GM19438 (cell line): ENCODE measurements around the gene HIGD1A.

Experiments
- ATAC-seq: cut with Tn5 transposase; IDR thresholded peaks from one replicate; pipeline ENCODE4 v1.9.1; 2021; ENCODE audit warnings: low read depth; ENCODE audit not compliant: unreplicated experiment

The HIGD1A gene

DNA sequence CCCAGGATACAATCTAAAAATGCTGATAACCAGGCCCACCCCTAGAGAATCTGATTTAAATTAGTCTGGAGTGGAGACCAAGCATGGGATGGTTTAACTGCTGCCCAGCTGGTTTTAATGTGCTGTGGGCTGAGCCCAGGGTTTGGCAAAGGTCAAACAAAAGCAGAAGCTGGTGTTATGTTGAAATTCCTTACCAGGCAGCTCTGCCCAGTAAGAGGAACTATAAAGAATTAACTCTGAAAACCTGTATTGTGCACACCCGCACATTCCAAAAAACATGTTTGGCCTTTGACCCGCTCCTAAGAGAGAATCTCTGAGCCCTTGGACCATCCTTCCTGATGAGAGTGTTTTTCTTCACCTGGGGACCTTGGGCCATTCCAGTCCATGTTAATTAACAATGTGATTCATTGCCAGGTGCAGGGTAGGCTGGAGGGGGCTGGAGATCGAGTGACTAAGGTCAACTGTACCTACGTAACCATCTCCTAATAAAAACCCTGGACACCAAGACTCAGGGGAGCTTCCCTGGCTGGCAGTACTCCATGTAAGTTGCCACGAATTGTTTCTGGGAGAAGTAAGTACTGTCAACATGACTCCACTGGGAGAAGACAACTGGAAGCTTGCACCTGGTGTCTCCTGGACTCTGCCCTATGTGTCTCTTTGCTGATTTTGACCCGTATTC, 42.1 kb downstream of the HIGD1A start:
- no peak for ATAC-seq

DNA sequence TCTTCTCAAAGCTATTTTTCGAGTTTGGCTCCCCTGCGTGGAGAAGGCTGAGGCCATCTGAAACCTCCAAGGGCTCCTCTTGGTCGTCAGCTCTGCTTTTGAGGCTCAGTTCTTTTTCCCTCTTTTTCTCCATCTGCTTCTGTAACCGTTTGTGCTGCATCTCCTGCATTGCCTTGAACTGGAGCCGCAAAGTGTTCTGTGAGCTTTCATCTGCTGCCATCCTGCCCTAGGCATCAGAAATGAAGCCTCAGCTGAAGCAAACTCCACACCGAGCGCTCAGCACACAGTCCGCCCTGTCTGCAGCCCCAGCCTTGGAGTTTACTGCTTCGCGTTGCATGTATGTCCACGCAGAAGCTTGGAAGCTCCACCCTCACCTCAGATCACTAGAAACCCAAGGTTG, 46.2 kb downstream of the HIGD1A start:
- no peak for ATAC-seq

GRCh38 chr3:42756681-42757213, 47.5 kb downstream of the HIGD1A start:
- ATAC-seq = no peak

GRCh38 chr3:42755681-42756578, 48.4 kb downstream of the HIGD1A start:
- no peak for ATAC-seq

DNA sequence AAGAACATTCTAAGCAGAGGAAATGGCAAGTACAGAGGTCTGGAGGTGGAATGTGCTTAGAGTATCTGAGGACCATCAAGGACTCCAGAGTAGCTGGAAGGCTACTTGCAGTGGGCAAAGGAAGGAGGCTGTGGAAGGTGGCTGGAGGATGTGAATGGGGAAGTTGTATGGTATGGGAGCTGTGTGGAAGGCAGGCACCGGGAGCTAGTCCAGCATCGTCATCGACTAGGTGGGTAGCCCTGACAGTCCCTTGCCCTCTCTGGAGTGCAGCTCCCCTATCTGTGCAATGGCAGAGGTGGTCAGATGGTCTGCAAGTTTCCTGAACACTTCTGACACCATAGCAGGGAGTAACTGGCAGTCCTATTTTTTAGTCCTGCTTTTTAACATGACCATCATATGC, 50.5 kb downstream of the HIGD1A start:
- ATAC-seq = no peak

DNA sequence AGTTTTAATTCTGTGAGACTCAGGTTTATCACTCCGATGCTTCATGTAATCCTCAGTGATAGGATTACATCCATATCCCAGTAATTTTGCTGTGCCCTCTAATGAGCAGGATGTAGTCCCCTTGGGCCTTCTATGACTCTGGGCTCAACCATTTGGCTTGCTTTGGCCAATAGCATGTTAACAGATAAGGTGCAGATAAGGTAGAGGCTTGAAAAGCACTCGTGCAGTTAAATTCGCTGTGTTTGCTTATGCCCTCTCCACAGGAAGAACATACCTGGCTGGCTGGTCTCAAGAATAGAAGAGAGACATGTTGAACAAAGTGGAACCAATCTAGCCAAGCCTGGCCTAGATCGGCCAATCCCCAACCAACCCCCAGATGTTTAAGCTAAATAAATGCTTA, 51.3 kb downstream of the HIGD1A start:
- ATAC-seq = no peak

- ATAC-seq = no peak
Measured at GRCh38 chr3:42752441-42752840, 51.8 kb downstream of the HIGD1A start.

GRCh38 chr3:42751609-42752008, 52.7 kb downstream of the HIGD1A start:
- no peak for ATAC-seq

- ATAC-seq = no peak
Measured at GRCh38 chr3:42750834-42751233, 53.5 kb downstream of the HIGD1A start.

- ATAC-seq = no peak
Measured at GRCh38 chr3:42749753-42750231, 54.5 kb downstream of the HIGD1A start.

DNA sequence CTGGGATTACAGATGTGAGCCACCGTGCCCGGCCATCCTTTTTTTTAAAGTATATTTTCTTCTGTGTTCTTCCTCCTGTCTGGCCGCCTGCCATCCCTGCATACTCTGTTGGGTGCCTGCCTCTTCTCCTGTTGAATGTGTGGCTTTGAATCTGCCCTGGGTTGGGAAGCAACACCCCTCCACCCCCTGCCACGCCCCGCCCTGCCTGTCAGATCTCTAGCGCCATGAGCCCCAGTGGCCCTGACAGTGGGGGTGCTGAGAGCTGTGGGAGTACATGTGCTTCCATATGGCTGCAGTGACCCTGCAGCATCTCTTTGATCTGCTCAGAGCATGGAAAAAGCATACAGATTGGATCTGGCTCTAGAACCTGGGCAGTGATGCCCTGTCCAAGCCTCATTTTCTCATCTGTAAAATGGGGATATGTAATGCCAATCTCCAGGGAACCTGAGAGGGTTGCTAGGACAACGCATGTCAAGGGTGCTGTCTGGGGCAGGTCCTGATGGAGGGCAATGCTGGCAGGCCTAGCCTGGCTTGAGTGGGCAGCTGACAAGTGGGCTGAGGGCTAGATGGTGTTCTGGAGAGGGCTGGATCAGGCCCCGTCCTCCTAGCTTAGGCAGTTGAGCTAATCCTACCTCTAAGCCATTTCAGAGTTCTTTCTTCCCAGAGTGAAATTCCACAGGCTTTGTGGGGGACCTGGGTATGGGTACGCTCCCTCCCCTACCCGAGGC, 55.1 kb downstream of the HIGD1A start:
- no peak for ATAC-seq

- no peak for ATAC-seq
Measured at GRCh38 chr3:42747581-42747980, 56.7 kb downstream of the HIGD1A start.

DNA sequence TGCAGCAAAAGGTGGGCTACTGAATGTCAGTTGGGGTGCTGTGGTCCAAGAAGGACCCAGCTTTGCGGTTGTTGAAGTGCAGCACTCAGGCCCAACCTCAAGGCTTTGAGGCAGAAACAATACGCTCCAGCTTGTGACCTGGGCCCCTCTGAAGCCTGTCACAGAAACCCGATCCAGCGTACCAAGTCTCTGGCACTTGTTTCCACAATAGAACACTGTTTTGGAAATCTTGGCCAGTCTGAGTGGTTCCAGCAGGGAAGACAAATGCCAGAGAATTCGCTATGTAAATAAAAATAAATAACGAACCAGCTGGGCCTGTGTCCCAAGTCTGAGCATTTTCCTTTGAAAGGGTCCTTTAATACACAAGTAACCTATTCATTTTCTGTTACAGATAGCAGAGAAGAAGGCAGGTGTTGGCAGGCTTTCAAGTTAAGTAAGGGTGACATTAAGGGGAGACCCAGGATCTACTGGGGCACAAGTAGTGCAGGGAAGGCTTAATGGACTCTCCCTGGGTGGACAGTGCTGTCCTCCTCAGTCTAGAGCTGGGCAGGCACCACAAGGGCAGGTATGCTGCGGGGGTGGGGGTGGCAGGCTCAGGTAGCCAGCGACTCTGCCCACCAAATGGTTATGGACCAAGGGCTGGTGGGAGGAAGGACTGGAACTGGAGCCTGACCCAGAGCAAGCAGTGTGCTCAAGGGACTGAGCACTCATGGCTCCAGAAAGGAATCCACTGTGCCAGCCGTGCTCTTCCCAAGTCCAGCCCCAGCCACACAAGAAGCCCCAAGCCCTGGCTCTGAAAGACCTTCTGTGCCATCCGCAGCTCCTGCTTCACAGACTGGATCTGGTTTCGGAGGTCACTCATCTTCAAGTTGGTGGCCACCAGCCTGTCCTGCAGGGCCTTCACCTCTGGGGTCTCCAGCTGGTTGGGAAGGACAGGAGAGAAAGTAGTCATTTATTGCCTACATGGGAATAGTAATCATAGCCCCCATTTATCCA, 57.5 kb downstream of the HIGD1A start:
- ATAC-seq = no peak

DNA sequence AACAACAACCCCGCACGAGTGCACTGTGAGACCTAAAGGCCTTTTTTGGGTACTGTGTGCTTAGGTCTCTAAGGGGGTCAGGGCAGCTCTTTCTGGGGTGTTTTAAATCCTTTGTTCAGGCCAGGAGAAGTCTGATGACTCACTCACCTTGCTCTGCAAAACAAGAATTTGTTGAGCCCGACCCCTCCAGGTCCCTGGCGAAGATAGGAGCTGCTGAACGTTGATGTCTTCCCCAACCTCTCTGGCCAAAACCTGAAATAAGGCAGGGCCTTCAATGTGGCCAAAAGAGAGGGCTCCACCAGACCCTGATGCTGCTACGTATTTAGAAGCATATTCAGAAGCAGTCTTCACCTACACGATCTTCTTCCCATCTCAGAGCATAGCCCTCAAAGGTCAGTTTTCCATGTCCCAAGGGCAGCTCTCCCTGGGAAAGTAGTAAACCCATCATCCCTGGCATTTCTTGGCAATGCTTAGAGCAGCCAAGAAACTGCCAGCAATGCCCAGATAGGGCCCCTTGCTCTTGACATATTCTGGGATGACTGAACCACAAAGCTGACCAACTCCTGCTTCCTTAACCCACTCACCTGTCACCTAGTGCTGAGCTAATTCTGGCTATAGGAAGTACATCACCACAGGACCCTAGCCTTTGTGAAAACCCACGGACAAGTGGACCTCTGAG, 58.4 kb downstream of the HIGD1A start:
- no peak for ATAC-seq

- no peak for ATAC-seq
Measured at GRCh38 chr3:42745291-42745745, 59.0 kb downstream of the HIGD1A start.

DNA sequence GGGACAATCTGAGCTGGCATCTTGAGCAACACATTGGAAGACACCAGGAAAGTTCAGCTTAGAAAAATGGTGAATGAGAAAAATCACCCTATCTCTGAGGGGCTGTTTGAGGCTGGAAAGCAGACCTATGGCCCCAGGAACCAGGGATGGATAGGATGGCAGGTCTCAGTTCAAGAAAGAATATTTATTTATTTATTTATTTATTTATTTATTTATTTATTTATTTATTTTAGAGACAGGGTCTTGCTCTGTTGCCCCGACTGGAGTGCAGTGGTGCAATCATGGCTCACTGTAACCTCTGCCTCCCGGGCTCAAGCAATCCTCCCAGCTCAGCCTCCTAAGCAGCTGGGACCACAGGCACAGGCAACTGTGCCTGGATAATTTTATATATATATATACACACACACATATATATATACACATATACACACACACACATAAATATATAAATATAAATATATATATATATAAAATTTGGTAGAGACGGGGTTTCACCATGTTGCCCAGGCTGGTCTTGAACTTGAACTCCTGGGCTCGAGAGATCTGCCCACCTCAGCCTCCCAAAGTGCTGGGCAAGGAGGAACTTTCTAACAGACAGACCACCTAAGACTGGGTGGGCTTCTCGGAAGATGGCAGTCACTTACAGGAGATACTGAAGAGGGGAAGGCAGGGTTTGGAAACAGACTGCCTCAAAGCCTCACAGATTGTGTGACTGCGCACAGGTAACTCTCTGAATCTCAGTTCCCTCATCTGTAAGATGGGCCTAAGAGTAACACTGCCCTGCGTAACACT, 60.9 kb downstream of the HIGD1A start:
- no peak for ATAC-seq

GRCh38 chr3:42742688-42743087, 61.6 kb downstream of the HIGD1A start:
- ATAC-seq = no peak

DNA sequence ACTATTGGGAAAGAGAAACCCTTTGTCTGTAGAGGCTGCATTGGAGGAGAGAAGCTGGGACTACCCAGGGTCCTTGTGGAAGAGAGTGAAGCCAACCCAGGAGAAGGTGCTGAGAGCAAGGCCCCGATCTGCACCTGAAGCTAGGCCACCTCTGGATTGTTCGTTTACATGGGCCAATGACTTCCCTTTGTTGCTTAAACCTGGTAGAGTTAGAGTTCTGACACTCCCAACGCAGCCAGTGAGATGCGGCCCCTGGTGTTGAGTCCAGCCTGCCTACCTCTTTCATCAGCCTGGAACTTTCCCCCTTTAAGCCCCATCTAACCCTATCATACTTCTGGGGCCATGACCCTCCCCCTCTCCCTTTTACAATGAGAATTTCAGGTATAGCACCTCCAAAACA, 62.0 kb downstream of the HIGD1A start:
- no peak for ATAC-seq
